Omental fat pad (tissue), 4 donors: ENCODE data around the gene PEX6. TPM values are rescaled to one million over a fixed set of nuclear protein-coding genes. Genes with fewer than 3 reads are reported as not detected.

Source experiments
- ATAC-seq: fragments of 150-250 bp; one replicate; pipeline ENCODE4 v1.9.1; 2016; ENCODE audit warnings: mild to moderate bottlenecking, moderate library complexity; ENCODE audit not compliant: low FRiP score
- DNase-seq: peaks from one replicate; pipeline ENCODE4 v3.0.0-alpha.2; 2019; ENCODE audit warnings: low spot score
- total RNA-seq, 4 donors: library from RNA; depleted of rRNA; stranded (reverse); fragments of >200 nt; gene quantifications; one replicate each; pipeline ENCODE4 v1.1.0, GENCODE V29; 2016
- TF ChIP-seq, protein P1 (sequence below), 3 donors: fragments of 450-650 bp; IDR thresholded peaks; one replicate each; pipeline ENCODE4 v1.5.1; 2016 to 2017; ENCODE audit warnings: antibody characterized with exemption in 3 of 3, mild to moderate bottlenecking in 3 of 3, moderate library complexity in 2 of 3

Gene PEX6
- total RNA-seq, 4 donors from 2014 or later, result 5.0 to 22.1 (median 12.8) TPM

DNA sequence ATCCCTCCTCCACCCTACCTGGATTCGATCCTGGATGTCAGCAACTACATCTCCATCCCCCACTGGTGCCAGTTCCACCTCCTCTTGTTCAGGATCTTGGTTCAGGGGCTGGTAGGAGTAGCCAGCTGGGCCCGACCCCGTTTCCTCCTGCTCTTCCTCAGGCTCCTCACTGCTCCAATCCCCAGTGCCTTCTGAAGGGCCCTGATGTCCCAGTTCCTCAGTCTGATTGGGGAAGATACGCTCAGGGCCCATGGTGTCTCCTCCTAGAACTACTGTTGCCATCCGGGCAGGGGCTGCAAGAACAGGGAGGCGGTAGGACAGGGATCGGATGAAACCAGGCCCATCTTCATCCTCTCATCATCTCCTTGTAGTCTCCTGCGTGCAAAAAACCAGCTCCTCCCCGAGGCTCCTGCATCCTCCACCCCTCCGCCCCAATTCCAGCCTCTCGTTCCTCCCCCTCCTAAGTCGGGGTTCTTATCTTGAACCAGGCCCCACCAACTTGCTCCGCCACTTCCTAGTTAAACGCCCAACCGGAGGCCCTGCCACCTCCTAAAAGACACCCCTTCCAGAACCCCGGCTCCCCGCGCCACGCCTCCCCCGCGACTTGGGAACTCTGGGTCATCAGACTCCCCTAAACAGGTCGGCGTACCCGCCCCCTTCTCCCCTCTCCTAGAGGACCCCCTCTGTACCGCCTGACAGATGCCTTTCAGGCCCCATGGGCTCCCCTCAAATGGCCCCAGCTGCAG lies 34.3 kb upstream of the PEX6 start:
- no peak for ATAC-seq

DNA sequence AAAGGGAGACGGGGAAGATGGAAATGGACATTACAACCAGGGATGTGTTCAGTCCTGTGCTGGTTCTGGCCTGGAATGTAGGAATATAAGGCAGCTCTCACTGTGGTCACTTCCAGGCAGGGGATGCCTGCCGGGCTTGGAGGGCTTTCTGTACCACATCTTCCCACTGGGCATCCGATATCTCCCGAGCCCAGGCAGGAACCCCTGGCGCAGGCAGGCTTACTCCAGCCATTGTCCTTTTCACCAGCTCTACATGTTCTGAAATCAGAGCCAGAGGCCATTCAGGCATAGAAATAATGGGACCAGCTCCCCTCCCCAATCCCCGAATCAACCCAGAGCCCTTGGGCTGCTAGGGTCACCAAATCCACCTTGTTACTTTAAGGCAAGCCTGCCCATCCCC lies 33.4 kb upstream of the PEX6 start:
- TF ChIP-seq, protein P1, sequence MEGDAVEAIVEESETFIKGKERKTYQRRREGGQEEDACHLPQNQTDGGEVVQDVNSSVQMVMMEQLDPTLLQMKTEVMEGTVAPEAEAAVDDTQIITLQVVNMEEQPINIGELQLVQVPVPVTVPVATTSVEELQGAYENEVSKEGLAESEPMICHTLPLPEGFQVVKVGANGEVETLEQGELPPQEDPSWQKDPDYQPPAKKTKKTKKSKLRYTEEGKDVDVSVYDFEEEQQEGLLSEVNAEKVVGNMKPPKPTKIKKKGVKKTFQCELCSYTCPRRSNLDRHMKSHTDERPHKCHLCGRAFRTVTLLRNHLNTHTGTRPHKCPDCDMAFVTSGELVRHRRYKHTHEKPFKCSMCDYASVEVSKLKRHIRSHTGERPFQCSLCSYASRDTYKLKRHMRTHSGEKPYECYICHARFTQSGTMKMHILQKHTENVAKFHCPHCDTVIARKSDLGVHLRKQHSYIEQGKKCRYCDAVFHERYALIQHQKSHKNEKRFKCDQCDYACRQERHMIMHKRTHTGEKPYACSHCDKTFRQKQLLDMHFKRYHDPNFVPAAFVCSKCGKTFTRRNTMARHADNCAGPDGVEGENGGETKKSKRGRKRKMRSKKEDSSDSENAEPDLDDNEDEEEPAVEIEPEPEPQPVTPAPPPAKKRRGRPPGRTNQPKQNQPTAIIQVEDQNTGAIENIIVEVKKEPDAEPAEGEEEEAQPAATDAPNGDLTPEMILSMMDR (IDR thresholded peaks at IDR 0.05), result no peak
- ATAC-seq (no peak), DNase-seq (no peak)

More for the DNA sequence above, 34.3 kb upstream of the PEX6 start:
- no peak for DNase-seq
- TF ChIP-seq, protein P1 (IDR thresholded peaks at IDR 0.05), result no peak

DNA sequence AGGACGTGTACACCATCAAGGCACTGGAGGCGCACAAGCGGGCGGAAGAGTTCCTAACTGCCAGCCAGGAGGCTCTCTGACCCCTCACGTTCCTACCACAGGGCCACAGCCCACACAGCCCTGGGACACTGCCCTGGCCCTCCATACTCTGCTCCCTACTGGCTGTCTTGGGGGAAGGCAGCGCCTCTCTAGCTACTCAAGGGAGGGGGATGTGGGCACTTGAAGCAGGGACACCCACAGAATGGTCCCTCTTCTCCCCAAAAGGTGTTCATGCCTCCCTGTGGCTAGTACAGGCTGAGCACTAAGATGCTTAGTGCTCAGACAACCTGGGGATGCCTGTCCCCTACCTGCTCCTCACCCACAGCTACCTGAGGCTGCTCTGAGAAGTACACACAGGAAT lies 32.2 kb upstream of the PEX6 start:
- TF ChIP-seq, protein P1 (IDR thresholded peaks at IDR 0.05), result no peak
- ATAC-seq, result no peak
- no peak for DNase-seq

DNA sequence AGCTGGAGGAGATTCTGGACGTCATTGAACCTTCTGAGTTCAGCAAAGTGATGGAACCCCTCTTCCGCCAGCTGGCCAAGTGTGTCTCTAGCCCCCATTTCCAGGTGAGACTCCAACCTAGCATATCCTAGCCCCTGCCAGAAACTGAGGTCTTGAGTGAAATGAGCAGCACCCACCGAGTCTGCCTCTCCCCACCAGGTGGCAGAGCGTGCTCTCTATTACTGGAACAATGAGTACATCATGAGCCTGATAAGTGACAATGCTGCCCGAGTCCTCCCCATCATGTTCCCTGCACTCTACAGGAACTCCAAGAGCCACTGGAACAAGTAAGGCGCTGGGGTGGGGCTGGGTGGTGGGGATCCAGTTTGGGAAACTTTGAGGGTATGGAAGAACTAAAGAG lies 30.1 kb upstream of the PEX6 start:
- DNase-seq, result no peak
- TF ChIP-seq, protein P1 (IDR thresholded peaks at IDR 0.05), result no peak
- ATAC-seq, result no peak

DNA sequence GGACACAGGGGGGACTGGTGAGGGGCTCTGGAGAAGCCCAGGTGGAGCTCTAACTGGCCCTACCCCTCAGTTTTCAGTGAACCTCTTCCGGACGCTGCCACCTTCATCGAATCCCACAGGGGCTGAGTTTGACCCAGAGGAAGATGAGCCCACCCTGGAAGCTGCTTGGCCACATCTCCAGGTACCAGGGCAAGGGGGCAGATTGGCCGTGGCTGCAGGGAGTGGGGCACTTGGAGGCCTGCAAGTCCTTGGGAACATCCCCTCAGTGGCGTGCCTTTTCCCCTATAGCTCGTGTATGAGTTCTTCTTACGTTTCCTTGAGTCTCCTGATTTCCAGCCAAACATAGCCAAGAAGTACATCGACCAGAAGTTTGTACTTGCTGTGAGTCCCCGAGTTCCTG lies 28.1 kb upstream of the PEX6 start:
- TF ChIP-seq, protein P1 (IDR thresholded peaks at IDR 0.05), result no peak
- no peak for ATAC-seq

DNA sequence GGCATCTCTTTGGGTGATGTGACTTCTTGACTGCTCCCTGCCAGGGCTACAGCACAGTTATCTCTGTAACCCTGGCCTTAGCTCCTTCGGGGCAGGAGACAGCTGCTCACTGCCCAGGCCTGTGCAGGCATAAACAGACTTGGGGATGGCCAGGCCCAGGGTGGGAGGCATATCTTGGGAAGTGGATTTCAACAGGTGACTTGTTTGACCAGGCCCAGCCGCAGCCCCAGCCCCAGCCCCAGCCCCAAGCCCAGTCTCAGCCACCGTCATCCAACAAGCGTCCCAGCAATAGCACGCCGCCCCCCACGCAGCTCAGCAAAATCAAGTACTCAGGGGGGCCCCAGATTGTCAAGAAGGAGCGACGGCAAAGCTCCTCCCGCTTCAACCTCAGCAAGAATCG lies 27.3 kb upstream of the PEX6 start:
- DNase-seq, result no peak
- TF ChIP-seq, protein P1 (IDR thresholded peaks at IDR 0.05), result no peak
- no peak for ATAC-seq

More for the DNA sequence above, 28.1 kb upstream of the PEX6 start:
- DNase-seq, result no peak

DNA sequence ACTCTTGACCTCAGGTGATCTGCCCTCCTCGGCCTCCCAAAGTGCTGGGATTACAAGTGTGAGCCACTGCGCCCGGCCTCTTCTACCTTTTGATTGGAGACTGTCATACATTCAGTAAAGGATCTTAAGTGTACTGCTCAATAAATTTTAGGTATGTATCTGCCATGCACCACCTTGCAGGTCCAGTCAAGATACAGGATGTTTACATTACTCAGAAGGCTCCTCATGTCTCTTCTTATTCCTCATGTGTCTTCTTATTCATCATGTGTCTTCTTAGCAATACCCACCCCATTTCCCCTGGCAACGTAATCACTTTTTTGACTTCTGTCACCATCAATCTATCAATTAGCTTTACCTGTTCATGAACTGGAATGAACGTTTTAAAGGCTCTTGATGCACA lies 26.9 kb upstream of the PEX6 start:
- TF ChIP-seq, protein P1 (IDR thresholded peaks at IDR 0.05), result no peak
- no peak for ATAC-seq
- DNase-seq, result no peak
